Adrenal gland (tissue), 12 donors: ENCODE measurements around the gene MAPK11. TPM values are rescaled to one million over a fixed set of nuclear protein-coding genes. Genes with fewer than 3 reads are reported as not detected.

Experiments used
- DNase-seq, 7 donors: peaks; one replicate each; pipeline ENCODE4 v3.0.0-alpha.2; 2019 to 2020
- H3K27ac ChIP-seq, 5 donors: fragments of 200-600 bp; sonication (generic) in 4 of 5; 1 replicate in 3 of 5; 2 replicates in 2 of 5; pipeline versions ENCODE4 v1.5.1 to v1.8.0; 2016 to 2020; ENCODE audit warnings: mild to moderate bottlenecking in 1 of 5
- H3K27me3 ChIP-seq: fragments of 200-600 bp; 2 replicates; pipeline ENCODE4 v1.8.0; 2021
- H3K36me3 ChIP-seq, 2 donors: fragments of 200-600 bp; replicated peaks in 1 of 2; 1 replicate in 1 of 2; 2 replicates in 1 of 2; pipeline versions ENCODE4 v1.5.1 to v1.8.0; 2018 to 2022
- H3K4me1 ChIP-seq, 2 donors: fragments of 200-600 bp; replicated peaks in 1 of 2; 1 replicate in 1 of 2; 2 replicates in 1 of 2; pipeline versions ENCODE4 v1.5.1 to v1.8.0; 2018 to 2021
- H3K4me3 ChIP-seq, 4 donors: fragments of 200-600 bp; sonication (generic) in 3 of 4; one replicate each; pipeline ENCODE4 v1.5.1; 2016 to 2018
- H3K9me3 ChIP-seq, 3 donors: fragments of 200-600 bp; sonication (generic) in 1 of 3; replicated peaks in 1 of 3; 1 replicate in 2 of 3; 2 replicates in 1 of 3; pipeline versions ENCODE4 v1.5.1 to v1.8.0; 2016 to 2021
- POLR2A ChIP-seq, 2 donors: fragments of 450-650 bp; IDR thresholded peaks; one replicate each; pipeline ENCODE4 v1.6.1; 2017; ENCODE audit warnings: antibody characterized with exemption in 2 of 2, mild to moderate bottlenecking in 2 of 2, moderate library complexity in 1 of 2
- WGBS, 4 donors: extraction: QIAGEN DNeasy Blood & Tissue Kit in 2 of 4; methylation state at CpG; one replicate each; pipeline versions ENCODE4 v1.1.5 to v1.1.7; 2013 to 2017; 5-methylcytosine and 5-hydroxymethylcytosine counted together
- intact Hi-C, 2 donors: fragments of 100-400 bp; cut with DNase I; formaldehyde crosslinking; loops; one replicate each; pipeline versions ENCODE4 v1.14.1 to v1.15.0; 2022 to 2023
- polyA plus RNA-seq, 3 donors: library from polyadenylated mRNA; stranded (reverse); fragments of 200-250 nt in 2 of 3; fragments of 350-450 nt in 1 of 3; fragmentation: Illumina TruSeq in 1 of 3; extraction: RNeasy Lipid Tissue Mini Kit (QIAGEN cat#74804) in 1 of 3; gene quantifications; one replicate each; pipeline ENCODE4 v1.2.3, GENCODE V29; 2013 to 2014
- total RNA-seq, 9 donors: library from RNA; depleted of rRNA in 4 of 9; stranded (reverse); fragments of >200 nt in 4 of 9; fragments of 120-200 nt in 1 of 9; fragmentation: NEBNext Ultra II Directional in 1 of 9; extraction: Animal tissue kit (Norgen Biotek cat#: 25700) in 1 of 9; gene quantifications; one replicate each; pipeline versions ENCODE4 v1.1.0 to v1.2.4, GENCODE V29; 2013 to 2023
- TF ChIP-seq, protein P1 (sequence below), 6 experiments: fragments of 450-650 bp in 4 of 6; fragments of 200-600 bp in 2 of 6; sonication (generic) in 1 of 6; IDR thresholded peaks; 1 replicate in 5 of 6; 2 replicates in 1 of 6; pipeline versions ENCODE4 v1.5.1 to v1.8.0; 2016 to 2021; ENCODE audit warnings: antibody characterized with exemption in 6 of 6, mild to moderate bottlenecking in 2 of 6, moderate library complexity in 1 of 6
- donor health status: healthy with polysubstance abuse.
- donor health status: Bipolar disorder and iron deficiency.
- donor health status: DM: yes; HTN: yes; CAD: no.
- donor health status: DM: no; HTN: no; CAD: no.
- donor health status: DM: no; HTN: no; CAD: no.
- donor health status: DM: yes; HTN: yes; CAD: no.

Gene MAPK11
- total and polyA plus RNA-seq, 12 donors = 2.0 to 29.5 (median 6.7) TPM

DNA sequence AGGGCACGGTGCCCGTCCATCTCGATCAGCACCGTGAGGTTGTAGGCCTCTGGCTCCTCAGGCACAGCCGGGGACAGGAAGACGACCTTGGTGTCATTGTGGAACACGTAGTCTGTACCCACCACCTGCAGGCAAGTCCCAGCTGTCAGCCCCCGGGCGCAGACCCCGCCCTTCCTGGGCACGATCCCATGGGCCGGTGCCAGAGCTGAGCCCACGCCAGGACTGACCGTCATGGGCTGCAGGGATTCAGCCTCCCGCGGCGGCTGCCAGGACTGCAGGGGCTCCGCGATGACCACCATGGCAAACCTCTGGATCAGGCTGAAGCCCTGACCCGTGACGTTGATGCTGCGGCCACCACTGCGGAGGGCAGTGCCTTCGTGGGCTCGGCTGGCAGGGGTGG lies 11.8 kb upstream of the MAPK11 start:
- H3K9me3 ChIP-seq = no peaks in the 10 kb centered on the region
- H3K27ac ChIP-seq = peak overlapping the region in 4 of 5 donors; percentile 54 to 86 (median 65)
- DNase-seq = peak; percentile 75 to 92 (median 91)
- peaks cover 0 to 93% of the 10 kb centered on the region in 2 donors for H3K36me3 ChIP-seq
- TF ChIP-seq, protein P1, sequence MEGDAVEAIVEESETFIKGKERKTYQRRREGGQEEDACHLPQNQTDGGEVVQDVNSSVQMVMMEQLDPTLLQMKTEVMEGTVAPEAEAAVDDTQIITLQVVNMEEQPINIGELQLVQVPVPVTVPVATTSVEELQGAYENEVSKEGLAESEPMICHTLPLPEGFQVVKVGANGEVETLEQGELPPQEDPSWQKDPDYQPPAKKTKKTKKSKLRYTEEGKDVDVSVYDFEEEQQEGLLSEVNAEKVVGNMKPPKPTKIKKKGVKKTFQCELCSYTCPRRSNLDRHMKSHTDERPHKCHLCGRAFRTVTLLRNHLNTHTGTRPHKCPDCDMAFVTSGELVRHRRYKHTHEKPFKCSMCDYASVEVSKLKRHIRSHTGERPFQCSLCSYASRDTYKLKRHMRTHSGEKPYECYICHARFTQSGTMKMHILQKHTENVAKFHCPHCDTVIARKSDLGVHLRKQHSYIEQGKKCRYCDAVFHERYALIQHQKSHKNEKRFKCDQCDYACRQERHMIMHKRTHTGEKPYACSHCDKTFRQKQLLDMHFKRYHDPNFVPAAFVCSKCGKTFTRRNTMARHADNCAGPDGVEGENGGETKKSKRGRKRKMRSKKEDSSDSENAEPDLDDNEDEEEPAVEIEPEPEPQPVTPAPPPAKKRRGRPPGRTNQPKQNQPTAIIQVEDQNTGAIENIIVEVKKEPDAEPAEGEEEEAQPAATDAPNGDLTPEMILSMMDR (IDR thresholded peaks at IDR 0.05) = peak in 4 of 6 experiments; percentile 39 to 59 (median 48)
- no peak for TF ChIP-seq POLR2A (IDR thresholded peaks at IDR 0.05)
- intact Hi-C loops = no loop called here
- H3K4me3 ChIP-seq = no peak overlapping the region
- H3K4me1 ChIP-seq = peaks cover 10 to 11% of the 10 kb centered on the region in 2 donors
- WGBS, 4 donors = 30 to 69% (median 54%) methylated on average over 4 to 25 of the region's 25 CpGs
- no peaks in the 10 kb centered on the region for H3K27me3 ChIP-seq

- TF ChIP-seq POLR2A (IDR thresholded peaks at IDR 0.05) = no peak
- TF ChIP-seq, protein P1 (IDR thresholded peaks at IDR 0.05) = no peak
- H3K9me3 ChIP-seq = no peaks in the 10 kb centered on the region
- no peak for DNase-seq
- H3K4me1 ChIP-seq = peaks cover 10 to 11% of the 10 kb centered on the region in 2 donors
- no peaks in the 10 kb centered on the region for H3K27me3 ChIP-seq
- 92 to 98% (median 93%) methylated on average over 13 to 36 of the region's 36 CpGs for WGBS, 4 donors
- peak overlapping the region in 4 of 5 donors; percentile 22 to 86 (median 60) for H3K27ac ChIP-seq
- intact Hi-C loops = no loop called here
- no peak overlapping the region for H3K4me3 ChIP-seq
- H3K36me3 ChIP-seq = peaks cover 0 to 93% of the 10 kb centered on the region in 2 donors
These were observed 11.2 kb upstream of the MAPK11 start for GRCh38 chr22:50281384-50281760.

- no peak for DNase-seq
- Histone ChIP-seq H3K9me3 (no peaks in the 10 kb centered on the region), H3K27me3 (no peaks in the 10 kb centered on the region), H3K4me3 (no peak overlapping the region), H3K4me1 (peaks cover 10 to 11% of the 10 kb centered on the region in 2 donors), H3K27ac (peak overlapping the region in 2 of 5 donors; percentile 66 to 86), H3K36me3 (peaks cover 0 to 89% of the 10 kb centered on the region in 2 donors)
- TF ChIP-seq, protein P1 (IDR thresholded peaks at IDR 0.05) = no peak
- TF ChIP-seq POLR2A (IDR thresholded peaks at IDR 0.05) = no peak
- intact Hi-C loops = no loop called here
- WGBS, 4 donors = 85 to 97% (median 91%) methylated on average over 22 to 47 of the region's 47 CpGs
These were observed 10.7 kb upstream of the MAPK11 start for GRCh38 chr22:50280708-50281383.

DNA sequence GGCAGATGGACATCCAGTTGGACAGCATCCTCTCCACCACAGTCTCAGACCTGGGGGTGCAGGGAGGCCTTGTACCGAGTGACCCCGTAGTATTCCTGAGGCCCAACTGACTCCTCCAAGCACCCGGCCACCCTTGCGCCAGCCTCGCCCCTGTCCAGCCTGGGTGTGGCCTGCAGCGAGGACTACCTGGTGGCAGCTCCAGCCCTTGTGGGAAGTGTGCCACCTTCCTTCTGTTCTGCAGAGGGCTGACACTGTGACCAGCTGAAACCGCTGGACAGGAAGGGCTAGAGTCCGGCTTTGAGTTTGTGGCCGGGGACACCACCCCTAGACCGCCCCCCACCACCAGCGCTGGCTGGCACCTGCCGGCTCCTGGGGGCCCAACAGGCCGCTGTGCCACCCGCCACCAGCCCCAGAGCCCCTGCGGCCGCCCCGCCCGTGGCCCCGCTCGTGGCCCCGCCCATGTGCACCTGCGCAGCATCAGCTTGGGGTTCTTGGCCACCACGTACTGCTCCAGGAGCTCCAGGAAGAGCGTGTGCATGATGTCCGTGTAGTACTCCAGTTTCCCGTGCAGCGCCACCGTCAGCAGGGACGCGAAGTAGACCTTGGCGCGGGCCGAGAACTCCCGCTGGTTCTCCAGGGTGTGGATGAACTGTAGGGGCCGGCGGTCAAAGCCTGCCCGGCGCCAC lies 10.0 kb upstream of the MAPK11 start:
- no peaks in the 10 kb centered on the region for H3K27me3 ChIP-seq
- H3K4me3 ChIP-seq = no peak overlapping the region
- peaks cover 10 to 11% of the 10 kb centered on the region in 2 donors for H3K4me1 ChIP-seq
- no peaks in the 10 kb centered on the region for H3K9me3 ChIP-seq
- DNase-seq = no peak
- intact Hi-C loops = no loop called here
- 91 to 93% (median 92%) methylated on average over 12 to 38 of the region's 38 CpGs for WGBS, 4 donors
- H3K36me3 ChIP-seq = peaks cover 0 to 92% of the 10 kb centered on the region in 2 donors
- no peak for TF ChIP-seq POLR2A (IDR thresholded peaks at IDR 0.05)
- TF ChIP-seq, protein P1 (IDR thresholded peaks at IDR 0.05) = no peak
- H3K27ac ChIP-seq = no peak overlapping the region
